HG03378 (cell line): ENCODE data around the gene GPRIN3.
A peak's percentile ranks its signal among the peaks of the same experiment; 100 is the strongest.
"Not testable (repeated sequence)": the region's sequence is repeated elsewhere in the genome, so short reads cannot be mapped to it uniquely, and the experiment has no call there.

Experiments used
- ATAC-seq: cut with Tn5 transposase; IDR thresholded peaks from one replicate; pipeline ENCODE4 v1.9.1; 2021; ENCODE audit warnings: mild to moderate bottlenecking, moderate library complexity; ENCODE audit not compliant: unreplicated experiment

The GPRIN3 gene

GRCh38 chr4:89222170-89222569 lies 85.4 kb downstream of the GPRIN3 start:
- peak; percentile 58 for ATAC-seq

GRCh38 chr4:89221167-89221867 lies 86.3 kb downstream of the GPRIN3 start:
- no peak for ATAC-seq

- no peak for ATAC-seq
These were observed 89.0 kb downstream of the GPRIN3 start for GRCh38 chr4:89218587-89218986.

- ATAC-seq = no peak
These were observed 90.0 kb downstream of the GPRIN3 start for GRCh38 chr4:89217604-89218003.

- ATAC-seq = no peak
These were observed 90.7 kb downstream of the GPRIN3 start for GRCh38 chr4:89216866-89217265.

GRCh38 chr4:89216422-89216821 lies 91.2 kb downstream of the GPRIN3 start:
- ATAC-seq = no peak

- ATAC-seq = no peak
These were observed 91.9 kb downstream of the GPRIN3 start for GRCh38 chr4:89215736-89216135.

- ATAC-seq = no peak
These were observed 93.3 kb downstream of the GPRIN3 start for GRCh38 chr4:89214308-89214707.

GRCh38 chr4:89213382-89213701 lies 94.3 kb downstream of the GPRIN3 start:
- no peak for ATAC-seq

- no peak for ATAC-seq
These were observed 94.8 kb downstream of the GPRIN3 start for GRCh38 chr4:89212666-89213381.

- no peak for ATAC-seq
These were observed 103.0 kb downstream of the GPRIN3 start for GRCh38 chr4:89204624-89205023.

GRCh38 chr4:89203902-89204301 lies 103.7 kb downstream of the GPRIN3 start:
- no peak for ATAC-seq

- ATAC-seq = not testable (repeated sequence)
These were observed 108.2 kb downstream of the GPRIN3 start for GRCh38 chr4:89199394-89199793.

- no peak for ATAC-seq
These were observed 109.7 kb downstream of the GPRIN3 start for GRCh38 chr4:89197920-89198319.

GRCh38 chr4:89196745-89197144 lies 110.9 kb downstream of the GPRIN3 start:
- ATAC-seq = no peak

- no peak for ATAC-seq
These were observed 111.4 kb downstream of the GPRIN3 start for GRCh38 chr4:89196056-89196674.

- ATAC-seq = no peak
These were observed 113.8 kb downstream of the GPRIN3 start for GRCh38 chr4:89193843-89194242.
